ENCODE measurements around the gene PCSK6. TPM values are rescaled to one million over a fixed set of nuclear protein-coding genes. Genes with fewer than 3 reads are reported as not detected.

PCSK6 gene
- total RNA-seq, 2 donors from 2014 or later, result 14.5 to 20.2 TPM

- ATAC-seq (no peak), DNase-seq (no peak)
- intact Hi-C loops (cut with DNase I), result loop anchor here in 1 of 2 donors (10.0 kb wide), 1 partner anchor 188 kb away; no protein-coding TSS in a partner anchor
These were observed 13.2 kb upstream of the PCSK6 start for GRCh38 chr15:101502572-101503295.

- ATAC-seq (peak; percentile 53 to 63), DNase-seq (peak; percentile 57)
- intact Hi-C loops (cut with DNase I), result loop anchor here (2.0 to 10.0 kb wide), 2 partner anchors 187 to 201 kb away; no protein-coding TSS in a partner anchor
These were observed 12.3 kb upstream of the PCSK6 start for GRCh38 chr15:101501703-101502373.

- intact Hi-C loops (cut with DNase I), result loop anchor here (2.0 to 10.0 kb wide), 2 partner anchors 186 to 200 kb away; no protein-coding TSS in a partner anchor
- DNase-seq (no peak), ATAC-seq (peak in 1 of 2 donors; percentile 29)
These were observed 11.5 kb upstream of the PCSK6 start for GRCh38 chr15:101500865-101501551.

- peak; percentile 70 to 80 for ATAC-seq
- intact Hi-C loops (cut with DNase I), result loop anchor here (2.0 to 10.0 kb wide), 2 partner anchors 185 to 199 kb away; no protein-coding TSS in a partner anchor
- peak; percentile 65 for DNase-seq
These were observed 10.6 kb upstream of the PCSK6 start for GRCh38 chr15:101499863-101500713.

- DNase-seq (no peak), ATAC-seq (no peak)
- intact Hi-C loops (cut with DNase I), result no loop called here
These were observed 9.4 kb upstream of the PCSK6 start for GRCh38 chr15:101498717-101499480.

GRCh38 chr15:101498076-101498716 lies 8.7 kb upstream of the PCSK6 start:
- intact Hi-C loops (cut with DNase I), result no loop called here
- no peak for ATAC-seq

GRCh38 chr15:101497484-101498034 lies 8.1 kb upstream of the PCSK6 start:
- ATAC-seq, result no peak
- intact Hi-C loops (cut with DNase I), result no loop called here
- DNase-seq, result no peak

More at GRCh38 chr15:101498076-101498716, 8.7 kb upstream of the PCSK6 start:
- no peak for DNase-seq

- DNase-seq (no peak), ATAC-seq (no peak)
- intact Hi-C loops (cut with DNase I), result no loop called here
These were observed 7.5 kb upstream of the PCSK6 start for GRCh38 chr15:101497017-101497416.

GRCh38 chr15:101496198-101496986 lies 6.9 kb upstream of the PCSK6 start:
- intact Hi-C loops (cut with DNase I), result no loop called here
- no peak for DNase-seq
- no peak for ATAC-seq

- no peak for DNase-seq
- ATAC-seq, result no peak
- intact Hi-C loops (cut with DNase I), result no loop called here
These were observed 6.1 kb upstream of the PCSK6 start for GRCh38 chr15:101495334-101496197.

- intact Hi-C loops (cut with DNase I), result no loop called here
- DNase-seq (no peak), ATAC-seq (no peak)
These were observed 4.8 kb upstream of the PCSK6 start for GRCh38 chr15:101494251-101494796.

GRCh38 chr15:101492766-101493692 lies 3.5 kb upstream of the PCSK6 start:
- intact Hi-C loops (cut with DNase I), result no loop called here
- DNase-seq, result no peak
- ATAC-seq, result peak in 1 of 2 donors; percentile 18

- DNase-seq (no peak), ATAC-seq (no peak)
- intact Hi-C loops (cut with DNase I), result no loop called here
These were observed 2.5 kb upstream of the PCSK6 start for GRCh38 chr15:101491734-101492640.

All from left cardiac atrium (tissue), 4 donors.